ENCODE measurements around the gene EIF5A2. TPM values are rescaled to one million over a fixed set of nuclear protein-coding genes. Genes with fewer than 3 reads are reported as not detected.
A peak's percentile ranks its signal among the peaks of the same experiment; 100 is the strongest.

Gene EIF5A2
- total RNA-seq, 6 experiments from 2014 or later = 0.79 to 4.1 (median 2.5) TPM

DNA sequence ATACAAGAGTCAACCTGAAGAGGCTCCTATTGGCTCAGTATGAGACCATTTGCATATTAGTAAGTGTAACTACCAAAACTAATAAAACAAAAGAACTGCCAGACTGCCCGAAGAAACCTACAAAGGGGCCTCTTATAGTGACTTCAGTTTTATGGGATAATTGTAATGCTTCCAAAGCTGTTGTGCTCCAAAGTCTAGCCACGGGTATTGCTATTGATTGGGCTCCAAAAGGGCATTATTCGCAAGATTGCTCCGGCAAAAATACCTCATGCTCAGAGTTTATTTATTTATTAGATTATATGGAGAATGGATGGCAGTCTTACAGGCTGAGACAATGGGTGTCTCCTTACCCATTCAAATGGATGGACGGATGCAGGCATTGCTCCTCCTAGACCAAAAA, 49.8 kb downstream of the EIF5A2 start:
- Histone ChIP-seq H3K4me1 (peaks cover 0 to 6% (median 0%) of the 10 kb centered on the region in 4 donors), H3K9me3 (no peaks in the 10 kb centered on the region), H3K27ac (no peak overlapping the region), H3K4me3 (no peak overlapping the region), H3K36me3 (no peaks in the 10 kb centered on the region), H3K27me3 (no peaks in the 10 kb centered on the region)
- intact Hi-C loops (cut with DNase I) = no loop called here
- WGBS (ENCODE audit: insufficient coverage, low coverage, low lambda C conversion rate, missing lambda C conversion rate) = 34% methylated on average over 5 of the region's 5 CpGs
- peak in 2 of 4 donors; percentile 11 to 54 for ATAC-seq
- no peak for TF ChIP-seq POLR2A (IDR thresholded peaks at IDR 0.05)
- TF ChIP-seq, protein P1, sequence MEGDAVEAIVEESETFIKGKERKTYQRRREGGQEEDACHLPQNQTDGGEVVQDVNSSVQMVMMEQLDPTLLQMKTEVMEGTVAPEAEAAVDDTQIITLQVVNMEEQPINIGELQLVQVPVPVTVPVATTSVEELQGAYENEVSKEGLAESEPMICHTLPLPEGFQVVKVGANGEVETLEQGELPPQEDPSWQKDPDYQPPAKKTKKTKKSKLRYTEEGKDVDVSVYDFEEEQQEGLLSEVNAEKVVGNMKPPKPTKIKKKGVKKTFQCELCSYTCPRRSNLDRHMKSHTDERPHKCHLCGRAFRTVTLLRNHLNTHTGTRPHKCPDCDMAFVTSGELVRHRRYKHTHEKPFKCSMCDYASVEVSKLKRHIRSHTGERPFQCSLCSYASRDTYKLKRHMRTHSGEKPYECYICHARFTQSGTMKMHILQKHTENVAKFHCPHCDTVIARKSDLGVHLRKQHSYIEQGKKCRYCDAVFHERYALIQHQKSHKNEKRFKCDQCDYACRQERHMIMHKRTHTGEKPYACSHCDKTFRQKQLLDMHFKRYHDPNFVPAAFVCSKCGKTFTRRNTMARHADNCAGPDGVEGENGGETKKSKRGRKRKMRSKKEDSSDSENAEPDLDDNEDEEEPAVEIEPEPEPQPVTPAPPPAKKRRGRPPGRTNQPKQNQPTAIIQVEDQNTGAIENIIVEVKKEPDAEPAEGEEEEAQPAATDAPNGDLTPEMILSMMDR (IDR thresholded peaks at IDR 0.05) = no peak
- no peak for DNase-seq

DNA sequence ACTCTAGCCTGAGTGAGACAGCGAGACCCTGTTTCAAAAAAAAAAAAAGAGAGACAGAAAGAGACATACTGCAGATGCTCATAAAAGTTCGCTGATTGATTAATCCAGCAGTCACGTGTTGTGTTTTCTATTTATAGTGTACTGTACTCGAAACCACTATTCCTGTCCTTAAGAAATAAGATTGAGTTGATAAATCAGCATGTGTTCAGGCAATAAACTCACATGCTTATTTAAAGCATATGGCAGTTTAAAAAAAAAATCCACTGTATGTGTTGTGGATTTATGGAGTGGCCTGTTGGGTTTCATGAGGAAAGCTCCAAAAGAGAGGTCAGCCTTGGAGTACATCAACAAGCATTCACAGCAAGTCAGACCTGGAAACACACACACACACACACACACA, 56.1 kb downstream of the EIF5A2 start:
- ATAC-seq = no peak
- no peaks in the 10 kb centered on the region for H3K27me3 ChIP-seq
- 68% methylated on average over 3 of the region's 4 CpGs for WGBS (ENCODE audit: insufficient coverage, low coverage, low lambda C conversion rate, missing lambda C conversion rate)
- no peak overlapping the region for H3K27ac ChIP-seq
- H3K4me3 ChIP-seq = no peak overlapping the region
- H3K9me3 ChIP-seq = no peaks in the 10 kb centered on the region
- DNase-seq = no peak
- intact Hi-C loops (cut with DNase I) = no loop called here
- no peak for TF ChIP-seq POLR2A (IDR thresholded peaks at IDR 0.05)
- TF ChIP-seq, protein P1 (IDR thresholded peaks at IDR 0.05) = no peak
- no peaks in the 10 kb centered on the region for H3K36me3 ChIP-seq
- H3K4me1 ChIP-seq = peaks cover 0 to 6% (median 0%) of the 10 kb centered on the region in 4 donors

DNA sequence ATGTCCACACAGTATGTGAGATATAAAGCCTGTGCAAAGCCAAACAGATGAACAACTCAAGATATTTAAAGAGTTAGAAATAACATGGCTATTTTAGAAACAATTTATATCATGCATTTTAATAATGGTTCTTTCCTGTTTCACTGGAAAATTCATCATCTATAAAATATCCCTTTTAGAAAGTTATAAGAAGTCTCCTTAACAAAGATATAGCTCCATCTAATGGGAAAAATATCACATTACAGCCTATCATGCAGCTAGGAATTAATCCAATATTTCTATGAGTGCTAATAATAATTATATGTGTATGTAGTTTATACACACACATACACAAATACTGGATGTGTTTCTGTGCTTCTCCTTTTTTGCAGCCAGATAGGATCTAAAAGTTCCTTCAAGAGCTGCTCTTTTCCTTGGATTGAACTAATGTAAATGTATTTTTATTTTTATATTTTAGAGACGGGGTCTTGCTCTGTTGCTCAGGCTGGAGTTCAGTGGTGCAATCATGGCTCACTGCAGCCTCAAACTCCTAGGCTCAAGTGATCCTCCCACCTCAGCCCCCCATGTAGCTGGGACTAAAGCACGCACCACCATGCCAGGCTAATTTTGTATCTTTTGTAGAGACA, 60.0 kb downstream of the EIF5A2 start:
- H3K27me3 ChIP-seq = no peaks in the 10 kb centered on the region
- TF ChIP-seq, protein P1 (IDR thresholded peaks at IDR 0.05) = peak; percentile 16 to 51 (median 47)
- no peak for TF ChIP-seq POLR2A (IDR thresholded peaks at IDR 0.05)
- no peaks in the 10 kb centered on the region for H3K36me3 ChIP-seq
- no peaks in the 10 kb centered on the region for H3K9me3 ChIP-seq
- H3K4me1 ChIP-seq = no peaks in the 10 kb centered on the region
- intact Hi-C loops (cut with DNase I) = no loop called here
- DNase-seq = no peak
- 100% methylated on average over 2 of the region's 2 CpGs for WGBS (ENCODE audit: insufficient coverage, low coverage, low lambda C conversion rate, missing lambda C conversion rate)
- H3K4me3 ChIP-seq = no peak overlapping the region
- no peak for ATAC-seq
- H3K27ac ChIP-seq = no peak overlapping the region

DNA sequence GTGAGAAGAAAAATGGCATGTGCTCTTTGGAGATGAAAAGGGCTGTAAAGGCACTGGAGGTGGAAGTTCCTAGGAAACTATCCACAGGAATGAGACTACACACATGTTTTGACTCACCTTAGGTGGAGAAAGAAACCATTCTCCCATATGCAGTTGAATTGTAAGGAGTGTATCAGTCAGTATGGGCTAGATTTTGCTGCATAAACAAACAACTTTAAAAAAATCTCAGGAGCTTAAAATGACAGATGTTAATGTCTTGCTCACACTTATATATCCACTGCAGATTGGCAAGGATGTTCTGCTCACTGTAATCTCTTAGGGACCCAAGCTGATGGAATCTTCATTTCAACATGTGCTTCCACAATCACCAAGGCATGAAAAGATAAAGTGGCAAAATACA, 64.1 kb downstream of the EIF5A2 start:
- H3K36me3 ChIP-seq = no peaks in the 10 kb centered on the region
- no peak for DNase-seq
- intact Hi-C loops (cut with DNase I) = no loop called here
- TF ChIP-seq, protein P1 (IDR thresholded peaks at IDR 0.05) = no peak
- no peak for TF ChIP-seq POLR2A (IDR thresholded peaks at IDR 0.05)
- H3K4me1 ChIP-seq = no peaks in the 10 kb centered on the region
- H3K27ac ChIP-seq = no peak overlapping the region
- no peaks in the 10 kb centered on the region for H3K27me3 ChIP-seq
- H3K9me3 ChIP-seq = no peaks in the 10 kb centered on the region
- H3K4me3 ChIP-seq = no peak overlapping the region
- ATAC-seq = no peak

All from right lobe of liver (tissue), 6 donors.